Activated CD4-positive, alpha-beta T cell treated with anti-CD3 and anti-CD28 coated beads, Interleukin-2, amount 50 U/mL, for 48 hours (primary cell): ENCODE measurements around the gene APOBEC3A.

Source experiments
- DNase-seq, 2 experiments: peaks; one replicate each; pipeline ENCODE4 v3.0.0-alpha.2; 2020

The APOBEC3A gene

DNA sequence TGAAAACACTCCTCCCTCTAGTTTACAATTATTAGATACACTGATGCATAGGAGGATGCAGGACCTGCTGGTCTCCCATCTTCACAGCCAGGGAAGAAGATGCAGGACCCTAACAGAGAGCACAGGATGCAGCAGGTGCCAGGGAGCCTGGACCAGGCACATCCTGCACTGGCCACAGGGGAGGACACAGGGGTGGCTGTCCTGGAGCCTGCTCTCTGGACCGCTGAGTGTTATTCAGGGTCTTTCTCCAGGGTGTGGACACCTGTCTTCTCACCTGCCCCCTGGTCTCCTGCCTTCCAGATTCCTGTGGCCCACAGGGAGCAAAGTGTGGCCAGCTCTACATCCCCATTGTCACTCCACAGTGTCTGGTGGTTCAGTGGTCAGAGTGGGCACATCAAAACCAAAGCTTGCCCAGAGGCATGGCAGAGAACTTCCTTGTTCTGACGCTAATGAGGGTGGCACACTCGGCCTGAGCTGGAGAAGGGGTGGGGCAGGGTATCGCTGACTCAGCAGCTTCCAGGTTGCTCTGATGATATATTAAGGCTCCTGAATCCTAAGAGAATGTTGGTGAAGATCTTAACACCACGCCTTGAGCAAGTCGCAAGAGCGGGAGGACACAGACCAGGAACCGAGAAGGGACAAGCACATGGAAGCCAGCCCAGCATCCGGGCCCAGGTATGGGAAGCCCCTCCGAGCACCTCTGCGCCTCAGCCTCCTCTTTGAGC lies at the start of gene APOBEC3A:
APOBEC3A (plus strand) TSS at position 564 of the 725 bp plus-strand sequence; CDS start at position 647, 83 bp downstream.
- no peak for DNase-seq

DNA sequence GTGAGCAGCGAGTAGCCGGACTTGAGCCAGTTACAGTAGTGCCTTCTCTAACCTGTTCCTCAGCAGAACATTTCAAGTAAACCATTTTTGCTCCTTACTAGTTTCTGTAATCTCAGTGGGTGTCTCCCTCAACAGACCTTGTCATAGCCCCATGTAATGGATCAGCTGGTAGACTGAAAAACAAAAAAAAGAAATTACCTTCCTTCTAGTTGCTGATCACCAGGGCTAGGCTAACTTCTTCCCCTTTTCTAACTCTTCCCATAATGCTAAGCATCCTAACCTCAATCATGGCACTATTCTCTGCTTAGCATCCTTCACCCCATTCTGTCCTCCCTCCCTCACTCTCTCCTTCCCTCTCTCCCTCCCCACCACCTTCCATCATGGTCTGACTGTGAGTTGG lies 49.6 kb upstream of the APOBEC3A start:
- no peak for DNase-seq

DNA sequence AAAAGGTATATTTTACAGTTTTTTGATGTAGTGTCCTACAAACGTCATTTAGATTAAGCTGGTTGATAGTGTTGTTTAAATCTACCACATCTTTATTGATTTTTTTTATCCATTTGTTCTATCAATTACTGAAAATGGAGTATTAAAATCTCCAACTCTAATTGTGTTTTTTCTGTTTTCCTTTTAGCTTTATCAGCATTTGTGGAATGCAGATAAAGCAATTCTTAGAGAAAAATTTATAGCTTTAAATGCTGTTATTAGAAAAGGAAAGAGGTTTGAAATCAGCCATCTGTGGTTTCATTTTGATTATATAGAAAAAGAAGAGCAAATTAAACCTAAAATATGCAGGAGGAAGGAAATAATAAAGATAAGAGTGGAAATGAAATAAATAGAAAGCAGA lies 46.0 kb upstream of the APOBEC3A start:
- DNase-seq: no peak

DNA sequence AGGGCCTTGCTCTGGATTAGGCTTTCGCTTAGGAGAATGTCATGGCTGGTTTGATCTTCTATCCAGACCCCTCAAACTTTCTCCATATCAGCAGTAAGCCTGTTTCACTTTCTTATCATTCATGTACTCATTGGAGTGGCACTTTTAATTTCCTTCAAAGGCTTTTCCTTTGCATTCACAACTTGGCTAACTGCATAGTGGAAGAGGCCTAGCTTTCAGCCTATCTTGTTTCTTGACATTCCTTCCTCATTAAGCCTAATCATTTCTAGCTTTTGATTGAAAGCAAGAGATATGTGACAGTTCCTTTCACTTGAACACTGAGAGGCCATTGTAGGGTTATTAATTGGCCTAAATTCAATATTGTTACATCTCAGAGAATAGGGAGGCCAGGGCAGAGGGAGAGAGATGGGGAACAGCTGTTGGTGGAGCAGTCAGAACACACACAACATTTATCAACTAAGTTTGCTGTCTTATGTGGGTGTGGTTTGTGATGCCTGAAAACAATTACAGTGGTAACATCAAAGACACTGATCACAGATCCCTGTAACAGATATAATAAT lies 37.7 kb upstream of the APOBEC3A start:
- no peak for DNase-seq

DNA sequence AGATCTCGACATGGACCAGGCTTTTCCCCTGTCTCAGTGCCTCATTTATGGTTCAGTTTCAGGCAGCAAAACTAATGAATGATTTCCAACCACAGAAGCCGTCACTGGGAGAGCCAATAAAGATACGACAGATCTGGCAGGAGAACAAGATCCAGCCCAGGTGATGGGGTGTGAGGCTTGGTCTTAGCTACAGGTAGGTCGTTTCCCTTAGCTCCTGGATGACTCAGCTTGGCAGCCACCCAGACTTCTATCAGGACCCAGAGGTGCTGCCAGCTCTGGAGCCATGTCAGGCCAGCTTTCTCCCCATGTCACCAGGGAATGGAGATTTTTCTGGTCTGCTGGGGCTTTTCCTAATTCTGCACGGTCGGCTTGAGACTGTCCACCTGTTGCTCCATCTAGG lies 36.3 kb upstream of the APOBEC3A start:
- DNase-seq: no peak

- DNase-seq: no peak
These were observed 35.6 kb upstream of the APOBEC3A start for GRCh38 chr22:38921806-38922205.

- DNase-seq: no peak
These were observed 33.7 kb upstream of the APOBEC3A start for GRCh38 chr22:38923463-38924346.

- DNase-seq: no peak
These were observed 33.0 kb upstream of the APOBEC3A start for GRCh38 chr22:38924347-38924952.

DNA sequence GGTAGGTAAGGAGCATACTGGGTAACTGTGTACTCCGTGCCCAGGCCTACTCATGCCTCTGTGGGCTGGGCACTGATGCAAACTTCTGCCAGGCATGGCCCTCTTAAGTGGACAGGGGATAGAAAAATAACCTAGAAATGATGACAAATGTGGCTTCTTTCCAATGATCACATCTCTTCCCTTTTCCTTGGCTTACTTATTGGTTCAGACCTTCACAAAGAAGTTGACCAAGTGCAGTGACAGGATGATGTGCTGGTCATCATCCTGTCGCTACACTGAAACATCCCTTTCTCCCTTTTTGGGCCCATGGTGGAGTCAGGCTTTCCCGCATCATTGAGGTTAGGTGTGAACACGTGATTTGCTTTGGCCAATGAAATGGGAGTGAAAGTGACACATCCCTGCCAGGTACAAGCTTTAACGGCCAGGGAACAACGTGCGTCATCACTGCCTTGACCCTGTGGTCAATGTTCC lies 31.8 kb upstream of the APOBEC3A start:
- no peak for DNase-seq

- DNase-seq: peak; percentile 69 to 78
These were observed 30.2 kb upstream of the APOBEC3A start for GRCh38 chr22:38927033-38927781.

GRCh38 chr22:38930512-38930911 lies 26.9 kb upstream of the APOBEC3A start:
- no peak for DNase-seq

DNA sequence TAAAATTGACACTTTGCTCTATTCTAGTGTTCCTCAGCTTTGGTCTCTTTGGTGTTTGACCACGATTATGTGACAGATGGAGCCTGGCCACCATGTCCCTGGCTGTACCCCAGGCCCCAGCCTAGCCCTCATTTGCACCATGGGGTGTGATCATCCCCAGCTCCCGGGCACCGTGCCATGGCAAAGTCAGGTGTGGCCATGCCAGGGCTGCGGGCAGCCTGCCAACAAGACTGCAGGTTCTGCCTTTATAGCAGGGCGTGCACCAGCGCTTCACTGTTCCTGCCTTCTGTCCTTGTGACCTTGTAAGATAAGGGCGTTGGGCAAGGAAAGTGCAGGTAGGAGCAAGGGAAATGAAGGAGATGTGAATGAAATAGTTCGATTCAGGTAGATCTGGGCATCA lies 22.4 kb upstream of the APOBEC3A start:
- no peak for DNase-seq

- DNase-seq: no peak
These were observed 21.8 kb upstream of the APOBEC3A start for GRCh38 chr22:38935616-38936015.

DNA sequence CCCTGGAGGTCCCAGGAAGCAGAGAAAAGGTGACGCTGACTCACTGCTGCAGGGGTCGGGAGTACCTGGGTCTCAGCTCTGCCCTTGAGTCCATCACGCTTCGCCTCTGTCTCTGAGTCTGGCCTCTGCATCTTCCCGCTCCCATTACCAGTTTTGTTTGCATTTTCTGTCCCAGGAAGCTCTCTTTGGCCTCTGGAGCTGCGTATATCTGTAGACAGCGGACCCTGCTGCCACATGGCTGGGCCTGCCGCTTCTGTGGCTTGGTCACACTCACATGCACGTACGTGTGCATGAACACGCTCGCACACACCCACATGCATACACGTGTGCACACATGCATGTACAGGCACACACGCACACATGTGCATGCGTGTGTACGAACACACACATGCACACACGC lies 20.8 kb upstream of the APOBEC3A start:
- DNase-seq: no peak

GRCh38 chr22:38937036-38937435 lies 20.4 kb upstream of the APOBEC3A start:
- DNase-seq: no peak

GRCh38 chr22:38937541-38937940 lies 19.9 kb upstream of the APOBEC3A start:
- DNase-seq: no peak

GRCh38 chr22:38938221-38938620 lies 19.2 kb upstream of the APOBEC3A start:
- no peak for DNase-seq

DNA sequence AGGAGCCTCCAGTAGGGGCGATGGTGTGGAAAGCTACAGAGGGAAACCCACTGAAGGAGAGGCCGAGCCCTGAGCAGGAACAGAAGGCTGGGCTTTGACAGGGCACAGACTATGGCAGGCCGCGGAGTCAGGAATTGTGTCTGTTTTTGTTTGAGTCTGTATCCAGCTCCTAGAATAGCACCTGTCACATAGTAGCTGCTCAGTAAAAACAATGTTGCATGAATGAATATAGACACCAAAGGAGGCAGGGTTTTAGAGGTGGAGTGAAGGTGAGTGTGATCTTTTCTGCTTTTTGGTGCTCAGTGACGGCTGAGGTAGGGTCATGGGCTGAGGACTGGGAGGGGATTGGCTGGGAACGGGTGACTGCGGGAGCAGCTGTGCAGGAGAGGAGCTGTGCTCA lies 18.5 kb upstream of the APOBEC3A start:
- DNase-seq: no peak

GRCh38 chr22:38940811-38941384 lies 16.5 kb upstream of the APOBEC3A start:
- peak in 1 of 2 experiments; percentile 36 for DNase-seq

- DNase-seq: peak; percentile 71 to 82
These were observed 15.9 kb upstream of the APOBEC3A start for GRCh38 chr22:38941488-38941987.

- DNase-seq: no peak
These were observed 14.7 kb upstream of the APOBEC3A start for GRCh38 chr22:38942702-38943101.

DNA sequence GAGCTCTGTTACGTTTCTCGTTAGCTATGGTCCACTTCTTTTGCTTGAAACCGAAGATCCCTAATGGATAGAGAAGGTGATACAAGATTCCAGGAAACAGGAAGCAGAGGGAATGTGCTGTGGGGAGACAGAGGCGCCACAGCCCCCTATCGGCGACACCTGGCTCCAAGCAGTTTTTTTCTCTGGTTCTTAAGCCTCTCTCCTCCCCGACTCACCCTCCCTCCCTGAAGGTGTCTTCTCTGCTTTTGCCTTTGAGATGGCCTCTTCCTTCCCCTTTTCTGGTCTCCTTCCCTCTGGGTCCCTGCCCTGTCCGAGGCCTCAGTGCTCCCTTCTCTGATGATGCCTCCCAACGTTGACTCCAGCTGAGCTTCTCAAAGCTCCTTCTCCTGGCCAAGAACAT lies 14.2 kb upstream of the APOBEC3A start:
- no peak for DNase-seq
